ENCODE results near the gene ADIPOR2. TPM values are rescaled to one million over a fixed set of nuclear protein-coding genes. Genes with fewer than 3 reads are reported as not detected.

ADIPOR2 gene
- polyA plus RNA-seq, 2 of the 4 experiments (the other 2 are of a cell fraction) = 60.4 to 65.4 TPM

GRCh38 chr12:1690578-1691122, at the start of gene ADIPOR2 (continued):
- TF ChIP-seq USF2 (IDR thresholded peaks at IDR 0.05) (peak; percentile 75), RCOR1 (IDR thresholded peaks at IDR 0.05; ENCODE audit: low read depth, low read length) (no peak), POLR2AphosphoS2 (conservative IDR thresholded peaks at IDR 0.05; ENCODE audit: low read length) (no peak), HOXA7 (CRISPR knock-in tag; IDR thresholded peaks at IDR 0.05) (no peak), HEYL (CRISPR knock-in tag; IDR thresholded peaks at IDR 0.05) (no peak), TP53 (CRISPR knock-in tag; IDR thresholded peaks at IDR 0.05) (peak; percentile 47; the same call in 1 of the 2 replicates), JUNB (IDR thresholded peaks at IDR 0.05) (no peak), RNF2 (IDR thresholded peaks at IDR 0.05; ENCODE audit: borderline replicate concordance, low read depth) (no peak), KDM5A (IDR thresholded peaks at IDR 0.05) (no peak), HOXB13 (CRISPR knock-in tag; IDR thresholded peaks at IDR 0.05; ENCODE audit: low read depth) (peak; percentile 78), MAFK (IDR thresholded peaks at IDR 0.05; ENCODE audit: partially characterized antibody) (no peak), HMGXB4 (CRISPR knock-in tag; IDR thresholded peaks at IDR 0.05; ENCODE audit: borderline replicate concordance) (no peak), CBX2 (IDR thresholded peaks at IDR 0.05; ENCODE audit: borderline replicate concordance, low read depth) (no peak), BHLHE40 (IDR thresholded peaks at IDR 0.05; ENCODE audit: low read depth, low read length) (peak; percentile 73; the same call in 1 of the 2 replicates), MYC (IDR thresholded peaks at IDR 0.05; ENCODE audit: borderline replicate concordance, low read length) (peak; percentile 79), HES2 (IDR thresholded peaks at IDR 0.05) (no peak), BCL3 (IDR thresholded peaks at IDR 0.05) (peak; percentile 96), RFX5 (IDR thresholded peaks at IDR 0.05) (no peak), CHD2 (IDR thresholded peaks at IDR 0.05; ENCODE audit: low read length, partially characterized antibody) (peak; percentile 60), CHD4 (IDR thresholded peaks at IDR 0.05; ENCODE audit: borderline replicate concordance) (no peak), ELK1 (IDR thresholded peaks at IDR 0.05; ENCODE audit: low read depth, low read length) (no peak), KDM1A (IDR thresholded peaks at IDR 0.05; ENCODE audit: low read depth) (no peak), CEBPB (IDR thresholded peaks at IDR 0.05) (no peak), HOXB5 (CRISPR knock-in tag; IDR thresholded peaks at IDR 0.05) (peak; percentile 80; the same call in 1 of the 2 replicates)

GRCh38 chr12:1642513-1642912, 48.4 kb upstream of the ADIPOR2 start:
- POLR2A ChIA-PET = no interaction called here
- no peak for FAIRE-seq
- H3K4me2 ChIP-seq = no peak overlapping the region
- no peak overlapping the region for H3K4me3 ChIP-seq
- no peak for ATAC-seq
- 72% methylated on average over 7 of the region's 7 CpGs for WGBS (ENCODE audit: missing lambda C conversion rate)
- DNase-seq (ENCODE audit: low read depth in 1 of 2, low spot score in 1 of 2) = no peak
- no peaks in the 10 kb centered on the region for H3K9me3 ChIP-seq
- H3K27ac ChIP-seq = no peak overlapping the region
- no peaks in the 10 kb centered on the region for H3K4me1 ChIP-seq
- CTCF ChIA-PET = interaction anchor here (1.2 to 17.7 kb wide), 4 partner anchors 10 to 297 kb away, joined by 4 to 196 read pairs (median 27); partner anchors contain the start of gene WNT5B
- TF ChIP-seq CTCF (IDR thresholded peaks at IDR 0.05) = no peak
- TF ChIP-seq RNF2 (IDR thresholded peaks at IDR 0.05; ENCODE audit: borderline replicate concordance, low read depth) = no peak
- TF ChIP-seq BCL3 (IDR thresholded peaks at IDR 0.05) = no peak
- no peak for TF ChIP-seq MAZ (IDR thresholded peaks at IDR 0.05; ENCODE audit: borderline replicate concordance, low read depth, low read length)
- TF ChIP-seq NPAS2 (CRISPR knock-in tag; IDR thresholded peaks at IDR 0.05; ENCODE audit: borderline replicate concordance) = no peak
- TF ChIP-seq RARB (CRISPR knock-in tag; IDR thresholded peaks at IDR 0.05) = no peak
- TF ChIP-seq FOXS1 (CRISPR knock-in tag; IDR thresholded peaks at IDR 0.05) = no peak
- TF ChIP-seq HEYL (CRISPR knock-in tag; IDR thresholded peaks at IDR 0.05) = no peak
- TF ChIP-seq FOSL2 (IDR thresholded peaks at IDR 0.05) = no peak
- no peak for TF ChIP-seq FOSL2 (CRISPR knock-in tag; IDR thresholded peaks at IDR 0.05)
- no peak for TF ChIP-seq GATA3 (IDR thresholded peaks at IDR 0.05; ENCODE audit: borderline replicate concordance)
